ENCODE measurements around the gene DGKG.

DNA sequence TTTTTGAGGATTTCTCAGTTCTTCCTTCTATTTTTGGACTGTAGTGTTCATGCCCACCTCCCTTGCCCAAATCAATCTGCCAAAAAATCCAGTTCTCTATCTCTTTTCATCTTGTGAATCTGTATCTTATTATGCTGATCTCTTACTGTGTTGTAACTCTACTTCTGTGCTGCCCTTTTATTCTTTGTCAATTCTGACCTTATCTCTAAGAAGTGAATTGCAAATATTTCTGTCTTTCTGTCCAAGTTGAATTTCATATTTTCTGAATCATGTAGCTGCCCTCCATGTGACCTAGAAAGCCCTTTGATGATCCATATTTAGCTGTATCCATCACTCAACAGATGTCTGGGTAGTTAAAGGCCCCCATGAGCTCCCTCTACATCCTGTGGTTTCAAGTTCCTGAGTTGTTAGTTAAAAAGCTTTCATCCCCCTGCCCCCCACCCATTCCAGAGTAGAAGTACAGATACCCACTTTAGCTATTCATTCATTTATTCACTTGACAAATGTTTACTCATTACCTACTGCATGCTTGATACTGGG is 219.6 kb downstream of the DGKG start:
- TF ChIP-seq, protein P1, sequence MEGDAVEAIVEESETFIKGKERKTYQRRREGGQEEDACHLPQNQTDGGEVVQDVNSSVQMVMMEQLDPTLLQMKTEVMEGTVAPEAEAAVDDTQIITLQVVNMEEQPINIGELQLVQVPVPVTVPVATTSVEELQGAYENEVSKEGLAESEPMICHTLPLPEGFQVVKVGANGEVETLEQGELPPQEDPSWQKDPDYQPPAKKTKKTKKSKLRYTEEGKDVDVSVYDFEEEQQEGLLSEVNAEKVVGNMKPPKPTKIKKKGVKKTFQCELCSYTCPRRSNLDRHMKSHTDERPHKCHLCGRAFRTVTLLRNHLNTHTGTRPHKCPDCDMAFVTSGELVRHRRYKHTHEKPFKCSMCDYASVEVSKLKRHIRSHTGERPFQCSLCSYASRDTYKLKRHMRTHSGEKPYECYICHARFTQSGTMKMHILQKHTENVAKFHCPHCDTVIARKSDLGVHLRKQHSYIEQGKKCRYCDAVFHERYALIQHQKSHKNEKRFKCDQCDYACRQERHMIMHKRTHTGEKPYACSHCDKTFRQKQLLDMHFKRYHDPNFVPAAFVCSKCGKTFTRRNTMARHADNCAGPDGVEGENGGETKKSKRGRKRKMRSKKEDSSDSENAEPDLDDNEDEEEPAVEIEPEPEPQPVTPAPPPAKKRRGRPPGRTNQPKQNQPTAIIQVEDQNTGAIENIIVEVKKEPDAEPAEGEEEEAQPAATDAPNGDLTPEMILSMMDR (conservative IDR thresholded peaks at IDR 0.05; ENCODE audit: low read length): no peak
- no peak for TF ChIP-seq EZH2phosphoT487 (IDR thresholded peaks at IDR 0.05; ENCODE audit: borderline replicate concordance)
